RKO (cell line): ENCODE measurements around the gene ARHGAP26.
"Not testable (repeated sequence)": the region's sequence is repeated elsewhere in the genome, so short reads cannot be mapped to it uniquely, and the experiment has no call there.

Experiments
- DNase-seq: peaks from one replicate; pipeline ENCODE4 v3.0.0-alpha.2; 2016; ENCODE audit warnings: low spot score

The ARHGAP26 gene

GRCh38 chr5:142961440-142962173 lies 191.4 kb downstream of the ARHGAP26 start:
- no peak for DNase-seq

- DNase-seq: no peak
These were observed 192.0 kb downstream of the ARHGAP26 start for GRCh38 chr5:142962174-142962533.

GRCh38 chr5:142965258-142966120 lies 195.3 kb downstream of the ARHGAP26 start:
- DNase-seq: not testable (repeated sequence)

- no peak for DNase-seq
These were observed 195.9 kb downstream of the ARHGAP26 start for GRCh38 chr5:142966121-142966420.

- no peak for DNase-seq
These were observed 199.0 kb downstream of the ARHGAP26 start for GRCh38 chr5:142969186-142969585.

- no peak for DNase-seq
These were observed 199.7 kb downstream of the ARHGAP26 start for GRCh38 chr5:142969624-142970439.

GRCh38 chr5:142970440-142971030 lies 200.4 kb downstream of the ARHGAP26 start:
- DNase-seq: no peak

- no peak for DNase-seq
These were observed 201.3 kb downstream of the ARHGAP26 start for GRCh38 chr5:142971303-142972013.

- no peak for DNase-seq
These were observed 201.9 kb downstream of the ARHGAP26 start for GRCh38 chr5:142972064-142972570.

GRCh38 chr5:142973932-142974331 lies 203.8 kb downstream of the ARHGAP26 start:
- DNase-seq: no peak

GRCh38 chr5:142974409-142974808 lies 204.2 kb downstream of the ARHGAP26 start:
- DNase-seq: no peak

GRCh38 chr5:142976861-142977260 lies 206.7 kb downstream of the ARHGAP26 start:
- no peak for DNase-seq

GRCh38 chr5:142977363-142978051 lies 207.3 kb downstream of the ARHGAP26 start:
- no peak for DNase-seq

- DNase-seq: no peak
These were observed 208.1 kb downstream of the ARHGAP26 start for GRCh38 chr5:142978252-142978651.

- DNase-seq: no peak
These were observed 208.5 kb downstream of the ARHGAP26 start for GRCh38 chr5:142978726-142979125.

GRCh38 chr5:142979636-142980035 lies 209.5 kb downstream of the ARHGAP26 start:
- DNase-seq: no peak

- no peak for DNase-seq
These were observed 211.3 kb downstream of the ARHGAP26 start for GRCh38 chr5:142981475-142981874.

- no peak for DNase-seq
These were observed 212.0 kb downstream of the ARHGAP26 start for GRCh38 chr5:142981886-142982820.

- no peak for DNase-seq
These were observed 212.6 kb downstream of the ARHGAP26 start for GRCh38 chr5:142982821-142983200.

- DNase-seq: no peak
These were observed 213.8 kb downstream of the ARHGAP26 start for GRCh38 chr5:142984011-142984410.
